Neuronal stem cell (in vitro differentiated cells): Measurements from ENCODE around the gene HSP90AB1.

Experiments used
- DNase-seq: peaks from one replicate; pipeline ENCODE4 v3.0.0-alpha.2; 2013; ENCODE audit warnings: low spot score
- H2AFZ ChIP-seq: one replicate; pipeline ENCODE4 v1.6.1; 2013; ENCODE audit warnings: mild to moderate bottlenecking, low read length, inconsistent platforms
- H2AK5ac ChIP-seq: 2 replicates; pipeline ENCODE4 v1.6.1; 2013; ENCODE audit warnings: low read depth, mild to moderate bottlenecking, inconsistent platforms, low read length, moderate library complexity, mixed read lengths
- H2BK120ac ChIP-seq: 2 replicates; pipeline ENCODE4 v1.6.1; 2013; ENCODE audit warnings: low read depth, mild to moderate bottlenecking, inconsistent platforms, low read length, moderate library complexity, mixed read lengths
- H2BK12ac ChIP-seq: one replicate; pipeline ENCODE4 v1.6.1; 2013; ENCODE audit warnings: low read length, inconsistent platforms
- H2BK15ac ChIP-seq: 2 replicates; pipeline ENCODE4 v1.6.1; 2013; ENCODE audit warnings: mild to moderate bottlenecking, low read length, inconsistent platforms, mixed read lengths
- H2BK5ac ChIP-seq: one replicate; pipeline ENCODE4 v1.6.1; 2013; ENCODE audit warnings: inconsistent platforms, mild to moderate bottlenecking, low read length, moderate library complexity
- H3K14ac ChIP-seq: one replicate; pipeline ENCODE4 v1.6.1; 2013; ENCODE audit warnings: low read length, inconsistent platforms
- H3K18ac ChIP-seq: 2 replicates; pipeline ENCODE4 v1.6.1; 2013; ENCODE audit warnings: low read length, inconsistent platforms
- H3K23ac ChIP-seq: 2 replicates; pipeline ENCODE4 v1.6.1; 2013; ENCODE audit warnings: low read depth, mild to moderate bottlenecking, mixed read lengths, low read length, inconsistent platforms; ENCODE audit not compliant: poor library complexity
- H3K27ac ChIP-seq: replicated peaks from 3 replicates; pipeline ENCODE4 v1.5.1; 2013; ENCODE audit warnings: low read length, inconsistent platforms
- H3K27me3 ChIP-seq, 3 experiments: 2 replicates each; pipeline ENCODE4 v1.6.1; 2013; ENCODE audit warnings: low read length in 3 of 3, mild to moderate bottlenecking in 2 of 3, inconsistent platforms in 1 of 3, low read depth in 1 of 3, mixed read lengths in 1 of 3, moderate library complexity in 1 of 3; ENCODE audit not compliant: control insufficient read depth in 3 of 3, insufficient read depth in 3 of 3
- H3K36me3 ChIP-seq, 2 donors: replicated peaks in 1 of 2; 2 replicates each; pipeline ENCODE4 v1.6.1; 2013; ENCODE audit warnings: low read length in 2 of 2; ENCODE audit not compliant: control insufficient read depth in 2 of 2, insufficient read depth in 2 of 2
- H3K4ac ChIP-seq: 2 replicates; pipeline ENCODE4 v1.6.1; 2013; ENCODE audit warnings: inconsistent platforms, mild to moderate bottlenecking, low read length, moderate library complexity
- H3K4me1 ChIP-seq, 2 donors: 1 replicate in 1 of 2; 2 replicates in 1 of 2; pipeline ENCODE4 v1.6.1; 2013; ENCODE audit warnings: low read length in 2 of 2, low read depth in 1 of 2; ENCODE audit not compliant: control insufficient read depth in 2 of 2, insufficient read depth in 1 of 2
- H3K4me2 ChIP-seq: one replicate; pipeline ENCODE4 v1.6.1; 2013; ENCODE audit warnings: mild to moderate bottlenecking, low read length, inconsistent platforms; ENCODE audit not compliant: insufficient read depth, poor library complexity, severe bottlenecking
- H3K4me3 ChIP-seq, 2 donors: 2 replicates each; pipeline ENCODE4 v1.5.1; 2013; ENCODE audit warnings: low read length in 2 of 2, mild to moderate bottlenecking in 2 of 2, inconsistent platforms in 1 of 2, moderate library complexity in 1 of 2
- H3K79me1 ChIP-seq: one replicate; pipeline ENCODE4 v1.6.1; 2013; ENCODE audit warnings: low read depth, mild to moderate bottlenecking, inconsistent platforms, low read length, moderate library complexity
- H3K9ac ChIP-seq: one replicate; pipeline ENCODE4 v1.6.1; 2013; ENCODE audit warnings: mild to moderate bottlenecking, low read depth, low read length, inconsistent platforms; ENCODE audit not compliant: poor library complexity
- H3K9me3 ChIP-seq, 2 donors: replicated peaks in 1 of 2; 2 replicates each; pipeline versions ENCODE3 to v1.6.1; 2013; ENCODE audit warnings: low read length in 2 of 2, mild to moderate bottlenecking in 2 of 2, inconsistent platforms in 1 of 2, low read depth in 1 of 2, mixed read lengths in 1 of 2, moderate library complexity in 1 of 2; ENCODE audit not compliant: control insufficient read depth in 2 of 2, insufficient read depth in 1 of 2
- H4K8ac ChIP-seq: one replicate; pipeline ENCODE4 v1.6.1; 2013; ENCODE audit warnings: low read depth, mild to moderate bottlenecking, inconsistent platforms, low read length, moderate library complexity
- H4K91ac ChIP-seq: one replicate; pipeline ENCODE4 v1.6.1; 2013; ENCODE audit warnings: low read length, low read depth, mild to moderate bottlenecking, inconsistent platforms; ENCODE audit not compliant: poor library complexity
- WGBS, 2 donors: extraction: QIAGEN DNeasy Blood & Tissue Kit; methylation state at CpG; one replicate each; pipeline ENCODE4 v1.1.7; 2013; ENCODE audit warnings: missing lambda C conversion rate in 2 of 2, mixed read lengths in 1 of 2; ENCODE audit not compliant: insufficient read length in 2 of 2, insufficient replicate concordance in 1 of 2; ENCODE audit errors: extremely low coverage in 2 of 2; 5-methylcytosine and 5-hydroxymethylcytosine counted together

The HSP90AB1 gene

GRCh38 chr6:44225579-44226325 lies 21.1 kb upstream of the HSP90AB1 start:
- Histone ChIP-seq H3K4me2 (no peak overlapping the region), H2BK12ac (no peak overlapping the region), H4K8ac (no peak overlapping the region), H3K79me1 (peaks cover 13% of the 10 kb centered on the region), H3K4ac (no peak overlapping the region), H3K18ac (peak overlapping the region; percentile 58), H3K9ac (peak overlapping the region; percentile 46), H3K36me3 (peaks cover 1 to 28% of the 10 kb centered on the region in 2 donors), H4K91ac (no peak overlapping the region), H3K27ac (no peak overlapping the region), H3K14ac (no peak overlapping the region), H2BK120ac (no peak overlapping the region), H3K9me3 (no peaks in the 10 kb centered on the region), H3K4me1 (peaks cover 43 to 47% of the 10 kb centered on the region in 2 donors), H2AFZ (no peak overlapping the region), H3K4me3 (no peak overlapping the region), H3K23ac (no peak overlapping the region), H2BK15ac (no peak overlapping the region), H3K27me3 (peaks cover 0 to 2% (median 0%) of the 10 kb centered on the region in 3 experiments), H2BK5ac (peak overlapping the region; percentile 43), H2AK5ac (peak overlapping the region; percentile 20)
- WGBS, 2 donors = no CpG with 5 or more reads among the region's 8 CpGs
- no peak for DNase-seq

GRCh38 chr6:44226368-44227147 lies 20.3 kb upstream of the HSP90AB1 start:
- Histone ChIP-seq H2BK120ac (no peak overlapping the region), H3K4me3 (no peak overlapping the region), H2BK12ac (no peak overlapping the region), H3K27ac (peak overlapping the region; percentile 36), H3K36me3 (peaks cover 4 to 36% of the 10 kb centered on the region in 2 donors), H3K14ac (no peak overlapping the region), H2AFZ (no peak overlapping the region), H2BK15ac (no peak overlapping the region), H3K4ac (no peak overlapping the region), H3K18ac (peak overlapping the region; percentile 55), H3K4me1 (peaks cover 40 to 43% of the 10 kb centered on the region in 2 donors), H3K9me3 (no peaks in the 10 kb centered on the region), H4K8ac (no peak overlapping the region), H3K9ac (peak overlapping the region; percentile 46), H4K91ac (no peak overlapping the region), H3K23ac (no peak overlapping the region), H3K4me2 (peak overlapping the region; percentile 12), H3K79me1 (peaks cover 9% of the 10 kb centered on the region), H2AK5ac (peak overlapping the region; percentile 50), H2BK5ac (peak overlapping the region; percentile 43), H3K27me3 (peaks cover 0 to 2% (median 0%) of the 10 kb centered on the region in 3 experiments)
- whole genome bisulfite sequencing, 2 donors = no CpG with 5 or more reads among the region's 15 CpGs
- no peak for DNase-seq

- Histone ChIP-seq H3K27ac (no peak overlapping the region), H4K8ac (no peak overlapping the region), H3K79me1 (peaks cover 9% of the 10 kb centered on the region), H4K91ac (no peak overlapping the region), H3K4me1 (peaks cover 35 to 37% of the 10 kb centered on the region in 2 donors), H3K23ac (peak overlapping the region; percentile 25), H3K14ac (no peak overlapping the region), H3K36me3 (peaks cover 8 to 43% of the 10 kb centered on the region in 2 donors), H2BK120ac (no peak overlapping the region), H3K18ac (peak overlapping the region; percentile 85), H2BK5ac (no peak overlapping the region), H2AK5ac (peak overlapping the region; percentile 50), H3K4me2 (peak overlapping the region; percentile 12), H3K9ac (peak overlapping the region; percentile 60), H2BK12ac (no peak overlapping the region), H3K4me3 (peak overlapping the region in 1 of 2 donors; percentile 20), H2BK15ac (no peak overlapping the region), H3K9me3 (no peaks in the 10 kb centered on the region), H3K4ac (no peak overlapping the region), H2AFZ (no peak overlapping the region), H3K27me3 (peaks cover 0 to 2% (median 0%) of the 10 kb centered on the region in 3 experiments)
- DNase-seq = no peak
- no CpG with 5 or more reads among the region's 7 CpGs for WGBS, 2 donors
These were observed 19.6 kb upstream of the HSP90AB1 start for GRCh38 chr6:44227148-44227793.
